GM19438 (cell line): Measurements from ENCODE around the gene IL18R1.
"Not testable (repeated sequence)": the region's sequence is repeated elsewhere in the genome, so short reads cannot be mapped to it uniquely, and the experiment has no call there.

Experiments
- ATAC-seq: cut with Tn5 transposase; IDR thresholded peaks from one replicate; pipeline ENCODE4 v1.9.1; 2021; ENCODE audit warnings: low read depth; ENCODE audit not compliant: unreplicated experiment

The IL18R1 gene, protein sequence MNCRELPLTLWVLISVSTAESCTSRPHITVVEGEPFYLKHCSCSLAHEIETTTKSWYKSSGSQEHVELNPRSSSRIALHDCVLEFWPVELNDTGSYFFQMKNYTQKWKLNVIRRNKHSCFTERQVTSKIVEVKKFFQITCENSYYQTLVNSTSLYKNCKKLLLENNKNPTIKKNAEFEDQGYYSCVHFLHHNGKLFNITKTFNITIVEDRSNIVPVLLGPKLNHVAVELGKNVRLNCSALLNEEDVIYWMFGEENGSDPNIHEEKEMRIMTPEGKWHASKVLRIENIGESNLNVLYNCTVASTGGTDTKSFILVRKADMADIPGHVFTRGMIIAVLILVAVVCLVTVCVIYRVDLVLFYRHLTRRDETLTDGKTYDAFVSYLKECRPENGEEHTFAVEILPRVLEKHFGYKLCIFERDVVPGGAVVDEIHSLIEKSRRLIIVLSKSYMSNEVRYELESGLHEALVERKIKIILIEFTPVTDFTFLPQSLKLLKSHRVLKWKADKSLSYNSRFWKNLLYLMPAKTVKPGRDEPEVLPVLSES

GRCh38 chr2:102355526-102356380 is at the start of gene IL18R1:
Gene IL18R1, plus strand, starts transcription at chr2:102355796. Its CDS starts 6,865 bp downstream, at chr2:102362661.
- peak; percentile 89 for ATAC-seq

GRCh38 chr2:102306125-102306524 is 49.5 kb upstream of the IL18R1 start:
- ATAC-seq, result no peak

DNA sequence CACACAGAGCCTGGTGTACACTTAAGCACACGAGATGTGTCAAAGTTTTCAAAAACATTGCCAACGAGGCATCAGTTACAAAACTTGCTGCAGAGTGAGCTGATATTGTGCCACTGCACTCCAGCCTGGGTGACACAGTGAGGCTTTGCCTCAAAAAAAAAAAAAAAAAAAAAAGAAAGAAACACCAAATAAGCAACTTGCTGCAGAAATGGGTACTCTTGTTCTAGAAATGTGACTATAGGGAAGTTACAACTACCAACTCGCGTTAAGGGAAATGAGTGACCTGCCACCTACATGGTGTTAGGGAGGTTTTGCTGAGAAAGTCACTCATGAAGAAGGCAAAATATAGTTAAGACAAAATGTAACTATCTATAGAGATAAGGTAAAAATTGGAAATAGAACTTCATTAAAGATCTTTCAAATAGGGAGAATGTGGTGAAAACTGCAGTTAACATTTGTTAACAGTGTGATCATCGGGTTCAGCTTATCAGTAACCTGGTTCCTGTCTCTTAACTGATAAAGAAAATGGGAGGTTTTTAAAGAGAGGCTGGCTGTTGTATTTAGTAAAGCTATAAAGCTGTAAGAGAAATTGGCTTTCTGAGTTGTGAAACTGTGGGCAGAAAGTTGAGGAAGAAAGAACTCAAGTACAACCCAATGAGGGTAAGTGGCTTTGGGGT is 44.5 kb upstream of the IL18R1 start, which contains the start of gene IL1RL1:
TSS of gene IL1RL1 (plus strand) at position 600 of the 677 bp plus-strand sequence. CDS start 26,702 bp downstream, outside the sequence.
- no peak for ATAC-seq

- no peak for ATAC-seq
Observed at GRCh38 chr2:102313025-102313424, 42.6 kb upstream of the IL18R1 start.

GRCh38 chr2:102313471-102313870 is 42.1 kb upstream of the IL18R1 start:
- ATAC-seq, result no peak

- no peak for ATAC-seq
Observed at GRCh38 chr2:102313950-102314349, 41.6 kb upstream of the IL18R1 start.

- ATAC-seq, result no peak
Observed at GRCh38 chr2:102315921-102316320, 39.7 kb upstream of the IL18R1 start.

DNA sequence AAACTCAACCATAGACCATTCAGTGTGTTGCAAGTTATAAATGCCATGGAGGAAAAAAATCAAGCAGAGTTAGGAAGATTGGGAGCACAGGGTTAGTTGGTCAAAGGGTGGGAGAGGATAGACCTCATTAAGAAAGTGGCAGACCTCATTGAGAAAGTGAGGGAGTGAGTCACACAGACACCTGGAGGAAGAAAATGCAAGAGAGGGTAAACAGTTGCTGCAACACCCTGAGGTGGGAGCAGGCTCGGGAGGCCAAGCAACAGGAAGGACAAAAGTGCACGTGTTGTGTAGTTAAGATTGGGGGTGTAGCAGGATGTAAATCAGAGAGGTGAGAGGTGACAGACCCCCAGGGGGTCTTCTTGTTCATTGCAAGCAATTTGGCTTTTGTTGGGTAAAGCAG is 37.9 kb upstream of the IL18R1 start:
- ATAC-seq, result no peak

DNA sequence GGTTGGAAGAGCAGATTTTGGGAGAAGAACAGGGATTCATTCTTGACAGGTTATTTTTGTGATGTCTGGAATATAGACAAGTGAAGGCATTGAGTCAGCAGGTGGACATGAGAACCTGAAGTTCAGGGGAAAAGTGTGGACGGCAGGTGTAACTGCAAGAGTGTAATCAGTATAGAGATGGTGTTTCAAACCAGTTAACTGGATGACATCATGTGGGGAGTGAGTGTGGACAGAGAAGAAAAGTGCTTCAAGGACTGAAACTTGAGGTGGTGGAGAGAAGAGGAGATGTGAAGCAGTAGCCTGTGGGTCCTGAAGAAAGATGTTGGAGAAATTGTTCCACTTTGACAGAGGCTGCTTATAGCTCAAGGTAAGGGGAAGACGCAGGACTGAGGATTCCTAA is 37.2 kb upstream of the IL18R1 start:
- no peak for ATAC-seq

DNA sequence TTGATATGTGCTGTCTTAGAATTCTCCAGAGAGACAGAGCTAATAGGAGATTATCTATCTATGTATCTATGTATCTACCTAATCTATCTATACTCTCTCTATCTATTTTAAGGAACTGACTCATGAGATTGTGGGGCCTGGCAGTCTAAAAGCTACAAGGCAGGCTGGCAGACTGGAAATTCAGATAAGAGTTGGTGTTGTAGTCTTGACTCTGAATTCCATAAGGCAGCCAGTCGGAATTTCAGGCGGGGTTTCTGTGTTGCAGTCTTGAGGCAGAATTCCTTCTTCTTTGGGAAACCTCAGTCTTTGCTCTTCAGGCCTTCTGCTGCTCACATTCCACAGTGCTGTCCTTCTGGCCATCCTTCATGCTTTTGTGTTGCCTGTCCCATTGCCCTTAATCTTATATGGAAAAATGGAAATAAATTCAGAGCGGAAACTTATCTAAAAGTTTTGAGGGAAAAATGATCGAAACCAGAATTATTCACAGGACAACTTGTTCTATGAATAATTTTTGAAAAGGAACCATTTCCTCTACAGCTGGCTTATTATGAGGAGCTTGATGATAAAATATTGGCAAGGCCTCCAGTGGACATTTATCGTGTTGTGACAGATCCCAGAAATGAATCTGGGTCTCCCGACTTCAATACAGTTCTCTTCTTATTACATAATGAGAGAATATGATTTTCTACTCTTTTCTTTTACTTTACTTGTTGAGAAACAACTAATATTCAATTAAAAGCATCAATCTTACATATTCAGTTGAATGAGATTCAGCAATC is 33.5 kb upstream of the IL18R1 start:
- ATAC-seq, result no peak

DNA sequence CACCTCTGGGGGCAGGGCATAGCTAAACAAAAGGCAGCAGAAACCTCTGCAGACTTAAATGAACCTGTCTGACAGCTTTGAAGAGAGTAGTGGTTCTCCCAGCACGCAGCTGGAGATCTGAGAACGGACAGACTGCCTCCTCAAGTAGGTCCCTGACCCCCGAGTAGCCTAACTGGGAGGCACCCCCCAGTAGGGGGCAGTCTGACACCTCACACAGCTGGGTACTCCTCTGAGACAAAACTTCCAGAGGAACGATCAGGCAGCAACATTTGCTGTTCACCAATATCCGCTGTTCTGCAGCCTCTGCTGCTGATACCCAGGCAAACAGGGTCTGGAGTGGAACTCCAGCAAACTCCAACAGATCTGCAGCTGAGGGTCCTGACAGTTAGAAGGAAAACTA is 30.7 kb upstream of the IL18R1 start:
- ATAC-seq, result not testable (repeated sequence)

DNA sequence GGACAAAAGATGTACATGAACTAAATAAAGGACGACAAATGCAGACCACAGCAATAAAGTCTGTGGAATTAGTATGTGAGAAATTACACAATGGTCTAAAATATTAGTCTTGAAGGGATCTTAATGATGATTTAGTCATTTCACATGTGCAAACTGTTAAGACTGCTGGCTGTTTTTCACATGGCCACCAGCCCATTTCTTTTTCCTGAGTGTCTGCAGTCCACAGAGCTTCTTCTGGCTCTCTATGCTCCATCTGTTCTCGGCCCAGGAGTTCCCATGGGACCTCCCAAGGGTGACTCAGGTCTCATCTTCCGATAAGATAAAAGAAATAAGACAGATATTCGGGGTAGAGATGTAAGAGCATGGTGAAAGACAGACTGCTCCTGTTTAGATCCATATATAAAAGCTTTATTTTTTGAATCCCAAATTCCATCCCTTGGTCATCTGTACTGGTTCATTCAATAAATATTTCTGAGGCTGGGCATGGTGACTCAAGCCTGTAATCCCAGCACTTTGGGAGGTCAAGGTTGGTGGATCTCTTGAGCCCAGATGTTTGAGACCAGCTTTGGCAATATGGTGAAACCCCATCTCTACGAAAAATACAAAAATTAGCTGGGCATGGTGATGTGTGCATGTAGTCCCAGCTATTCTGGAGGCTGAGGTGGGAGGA is 24.1 kb upstream of the IL18R1 start:
- ATAC-seq, result no peak

GRCh38 chr2:102334486-102334885 is 21.1 kb upstream of the IL18R1 start:
- ATAC-seq, result no peak

GRCh38 chr2:102335871-102336366 is 19.7 kb upstream of the IL18R1 start:
- no peak for ATAC-seq

DNA sequence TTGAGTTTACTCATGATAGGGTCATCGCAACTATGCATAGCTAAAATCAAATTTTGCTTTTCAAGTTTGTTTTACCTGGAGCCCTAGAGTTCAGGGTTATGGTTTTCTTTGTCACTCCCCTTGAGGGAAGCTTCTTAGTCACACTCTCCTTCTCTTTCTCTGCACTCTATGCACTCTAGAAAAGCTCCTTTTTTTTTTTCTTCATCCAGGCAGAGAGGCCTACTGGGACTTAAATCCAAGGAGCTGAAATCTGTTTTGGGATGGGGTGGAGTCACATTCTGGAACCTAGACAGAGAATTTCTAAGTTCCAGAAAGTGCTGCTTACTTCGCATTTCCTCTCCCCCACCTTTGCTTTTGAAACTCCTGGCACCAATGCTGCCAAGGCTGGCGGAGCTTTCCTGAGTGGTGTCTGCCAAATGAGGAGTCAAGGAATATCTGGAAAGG is 19.1 kb upstream of the IL18R1 start:
- no peak for ATAC-seq

- ATAC-seq, result no peak
Observed at GRCh38 chr2:102337012-102337411, 18.6 kb upstream of the IL18R1 start.

DNA sequence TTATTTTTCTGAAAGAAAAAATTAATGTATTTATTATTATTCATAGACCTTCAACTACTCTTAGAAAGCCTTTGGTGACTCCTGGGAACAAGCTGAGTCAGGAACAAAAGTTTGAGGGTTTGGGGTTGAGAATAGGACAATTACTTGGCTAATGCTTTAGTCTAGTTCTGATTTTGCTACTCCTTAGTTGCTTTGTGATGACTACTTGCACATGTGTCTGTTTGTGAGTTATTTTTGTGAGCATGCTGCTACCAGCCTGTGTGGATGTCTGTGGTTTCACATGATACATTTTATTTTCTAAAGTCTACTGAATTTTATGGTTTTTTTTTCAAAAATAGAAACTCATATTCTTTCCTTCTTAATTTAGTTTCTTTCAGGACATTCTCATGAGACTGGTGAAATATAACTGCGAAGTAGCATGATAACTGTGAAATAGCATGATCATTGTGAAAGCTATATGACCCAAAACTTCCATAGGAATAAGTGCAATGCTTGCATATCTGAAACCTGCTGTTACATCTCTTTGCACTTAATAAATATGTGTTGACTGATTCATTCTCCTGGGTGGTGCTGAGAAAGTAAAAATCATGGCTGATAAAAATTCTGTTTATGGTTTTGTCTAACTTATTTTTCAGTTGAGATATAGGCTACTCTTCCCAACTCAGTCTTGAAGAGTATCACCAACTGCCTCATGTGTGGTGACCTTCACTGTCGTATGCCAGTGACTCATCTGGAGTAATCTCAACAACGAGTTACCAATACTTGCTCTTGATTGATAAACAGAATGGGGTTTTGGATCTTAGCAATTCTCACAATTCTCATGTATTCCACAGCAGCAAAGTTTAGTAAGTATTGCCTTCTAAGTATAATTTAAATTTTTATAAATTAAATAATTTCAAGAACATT is 17.9 kb upstream of the IL18R1 start:
- no peak for ATAC-seq

DNA sequence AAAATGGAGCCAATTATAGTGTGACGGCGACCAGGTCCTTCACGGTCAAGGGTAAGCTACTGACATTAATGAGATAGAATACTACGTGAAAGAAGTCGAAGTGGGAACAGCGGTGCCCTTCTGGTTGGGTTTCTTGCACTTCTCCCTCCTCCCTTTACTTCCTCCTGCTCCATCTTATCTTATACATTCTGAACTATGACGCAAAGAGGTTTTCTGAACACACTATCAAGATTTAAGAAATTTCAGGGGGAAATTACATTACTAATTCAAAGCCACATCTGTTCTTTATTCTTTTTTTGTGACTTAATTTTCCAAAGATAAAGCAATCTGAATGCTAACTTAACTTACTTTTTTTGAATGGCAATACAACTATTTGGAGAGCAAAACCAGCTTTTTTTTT is 14.8 kb upstream of the IL18R1 start:
- ATAC-seq, result no peak
